ENCODE measurements around the gene ADAM12.

ADAM12 gene

DNA sequence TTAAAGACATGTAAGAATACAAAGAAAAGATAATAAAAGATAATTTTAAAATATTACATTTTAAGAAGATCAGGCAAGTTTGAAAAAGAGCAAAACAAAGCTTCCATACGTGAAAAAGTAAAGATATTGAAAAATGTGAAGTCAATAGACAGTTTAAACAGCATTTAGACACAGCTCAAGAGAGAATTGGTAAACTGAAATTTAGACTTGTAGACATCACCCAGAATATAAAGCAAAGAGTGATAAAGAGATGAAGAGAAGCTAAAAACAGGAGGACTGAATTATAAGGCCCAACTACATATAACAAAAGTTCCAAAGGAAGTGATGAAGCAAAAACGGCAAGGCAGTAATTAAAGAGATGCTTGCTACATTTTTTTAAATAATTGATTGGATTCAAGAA, 13.8 kb downstream of the ADAM12 start:
- TF ChIP-seq, protein P1, sequence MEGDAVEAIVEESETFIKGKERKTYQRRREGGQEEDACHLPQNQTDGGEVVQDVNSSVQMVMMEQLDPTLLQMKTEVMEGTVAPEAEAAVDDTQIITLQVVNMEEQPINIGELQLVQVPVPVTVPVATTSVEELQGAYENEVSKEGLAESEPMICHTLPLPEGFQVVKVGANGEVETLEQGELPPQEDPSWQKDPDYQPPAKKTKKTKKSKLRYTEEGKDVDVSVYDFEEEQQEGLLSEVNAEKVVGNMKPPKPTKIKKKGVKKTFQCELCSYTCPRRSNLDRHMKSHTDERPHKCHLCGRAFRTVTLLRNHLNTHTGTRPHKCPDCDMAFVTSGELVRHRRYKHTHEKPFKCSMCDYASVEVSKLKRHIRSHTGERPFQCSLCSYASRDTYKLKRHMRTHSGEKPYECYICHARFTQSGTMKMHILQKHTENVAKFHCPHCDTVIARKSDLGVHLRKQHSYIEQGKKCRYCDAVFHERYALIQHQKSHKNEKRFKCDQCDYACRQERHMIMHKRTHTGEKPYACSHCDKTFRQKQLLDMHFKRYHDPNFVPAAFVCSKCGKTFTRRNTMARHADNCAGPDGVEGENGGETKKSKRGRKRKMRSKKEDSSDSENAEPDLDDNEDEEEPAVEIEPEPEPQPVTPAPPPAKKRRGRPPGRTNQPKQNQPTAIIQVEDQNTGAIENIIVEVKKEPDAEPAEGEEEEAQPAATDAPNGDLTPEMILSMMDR (IDR thresholded peaks at IDR 0.05; ENCODE audit: low read depth, low read length, missing control alignments): no peak
- H3K4me3 ChIP-seq (ENCODE audit: low read depth, low read length): no peak overlapping the region
- no peak for DNase-seq (ENCODE audit: low read depth)

DNA sequence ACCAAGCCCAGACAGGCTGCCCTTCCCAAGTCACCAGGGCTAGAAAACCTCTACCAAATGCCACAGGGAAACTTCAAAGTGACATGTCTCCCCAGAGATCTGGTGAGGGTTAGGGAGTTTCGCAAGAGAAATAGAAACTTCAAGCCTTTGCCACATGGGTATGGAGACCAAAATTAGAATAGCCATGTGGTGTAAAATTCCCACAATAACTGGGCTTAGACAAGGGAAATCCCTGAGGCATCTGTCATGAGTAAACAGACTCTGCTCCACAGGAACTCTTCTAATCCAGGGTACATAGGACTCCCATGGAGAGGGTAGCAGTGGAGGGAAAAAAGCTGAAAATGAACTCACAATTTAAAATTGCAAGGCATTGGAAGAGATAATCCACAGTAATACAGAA, 14.3 kb downstream of the ADAM12 start:
- no peak overlapping the region for H3K4me3 ChIP-seq (ENCODE audit: low read depth, low read length)
- TF ChIP-seq, protein P1 (IDR thresholded peaks at IDR 0.05; ENCODE audit: low read depth, low read length, missing control alignments): no peak
- no peak for DNase-seq (ENCODE audit: low read depth)

DNA sequence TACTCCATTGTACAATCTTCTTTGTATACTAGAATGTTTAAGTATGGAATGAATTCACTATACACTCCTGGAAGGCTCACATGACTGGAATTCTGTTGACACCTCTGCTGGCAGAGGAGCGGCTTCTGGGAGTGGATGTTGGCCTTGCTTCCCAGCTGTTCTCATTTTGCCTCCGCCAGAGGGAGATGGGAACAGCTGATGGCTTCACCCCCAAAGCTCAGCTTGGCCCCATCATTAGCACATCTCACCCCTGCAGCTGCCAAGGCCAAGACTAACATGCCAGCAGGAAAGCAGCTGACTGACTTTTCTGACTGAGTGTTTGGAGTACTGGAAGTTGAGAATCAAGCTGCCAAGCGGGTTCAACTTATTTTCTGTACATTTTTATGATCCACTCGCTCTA, 15.1 kb downstream of the ADAM12 start:
- no peak for DNase-seq (ENCODE audit: low read depth)
- no peak overlapping the region for H3K4me3 ChIP-seq (ENCODE audit: low read depth, low read length)
- TF ChIP-seq, protein P1 (IDR thresholded peaks at IDR 0.05; ENCODE audit: low read depth, low read length, missing control alignments): no peak

DNA sequence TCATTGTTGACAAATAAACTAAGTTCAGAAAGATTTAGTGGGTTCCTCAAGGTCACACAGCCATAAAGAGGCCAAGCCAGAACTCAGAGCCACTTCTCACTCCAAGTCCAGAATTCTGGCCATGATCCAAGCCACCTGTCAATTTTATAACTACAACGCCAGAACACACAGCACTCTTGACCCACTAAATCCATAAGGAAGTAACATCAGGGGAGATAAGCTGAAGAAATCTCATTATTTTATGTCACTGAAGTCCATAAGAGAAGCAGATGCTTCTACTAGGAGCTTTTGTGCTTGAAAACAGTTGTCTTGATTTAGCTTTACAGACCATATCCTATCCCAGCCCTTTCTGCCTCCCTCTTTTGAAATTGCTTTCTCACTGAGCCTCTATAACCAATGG, 15.9 kb downstream of the ADAM12 start:
- TF ChIP-seq, protein P1 (IDR thresholded peaks at IDR 0.05; ENCODE audit: low read depth, low read length, missing control alignments): no peak
- DNase-seq (ENCODE audit: low read depth): no peak

DNA sequence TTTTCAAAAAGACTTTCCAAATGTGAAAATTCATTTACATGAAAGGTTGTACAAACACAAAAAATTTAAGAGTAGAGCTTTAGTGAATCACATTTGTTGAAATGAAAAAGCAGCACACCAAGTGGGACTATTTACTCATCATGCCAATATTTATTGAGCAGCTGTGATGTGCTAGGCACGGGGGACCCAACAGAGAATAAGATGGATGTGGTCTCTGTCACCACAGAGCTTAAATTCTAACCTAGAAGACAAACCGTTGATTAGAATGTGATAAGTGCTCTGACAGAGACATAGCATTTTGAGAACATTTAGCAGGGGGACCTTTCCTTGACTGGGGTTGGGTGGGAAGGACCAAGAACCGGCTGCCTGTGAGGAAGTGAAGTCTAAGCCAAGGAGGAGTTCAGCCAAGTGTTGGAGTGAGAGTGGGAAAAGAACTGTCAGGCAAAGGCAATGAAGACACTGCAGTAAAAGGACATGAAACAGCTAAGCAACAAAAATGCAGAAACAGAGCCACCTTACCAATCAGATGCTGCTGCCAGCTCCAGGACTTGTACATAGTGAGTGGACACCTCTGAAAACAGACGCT, 19.1 kb downstream of the ADAM12 start:
- TF ChIP-seq, protein P1 (IDR thresholded peaks at IDR 0.05; ENCODE audit: low read depth, low read length, missing control alignments): no peak
- no peak for DNase-seq (ENCODE audit: low read depth)
- H3K4me3 ChIP-seq (ENCODE audit: low read depth, low read length): no peak overlapping the region

More for the DNA sequence above, 15.9 kb downstream of the ADAM12 start:
- no peak overlapping the region for H3K4me3 ChIP-seq (ENCODE audit: low read depth, low read length)

DNA sequence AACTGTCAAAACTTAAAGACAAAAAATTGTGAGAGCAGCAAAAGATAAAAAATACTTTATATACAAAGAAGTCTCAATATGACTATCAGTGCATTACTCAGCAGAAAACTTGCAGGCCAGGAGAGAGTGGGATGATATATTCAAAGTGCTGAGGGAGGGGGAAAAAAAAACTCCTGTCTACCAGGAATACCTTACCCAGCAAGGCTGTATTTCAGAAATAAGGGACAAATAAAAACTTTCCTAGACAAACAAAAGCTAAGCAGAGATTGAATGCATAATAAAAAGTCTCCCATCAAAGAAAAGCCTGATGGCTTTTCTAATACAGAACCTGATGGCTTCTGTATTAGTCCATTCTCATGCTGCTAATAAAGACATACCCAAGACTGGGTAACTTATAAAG, 31.1 kb downstream of the ADAM12 start:
- DNase-seq (ENCODE audit: low read depth): no peak
- TF ChIP-seq, protein P1 (IDR thresholded peaks at IDR 0.05; ENCODE audit: low read depth, low read length, missing control alignments): no peak
- no peak overlapping the region for H3K4me3 ChIP-seq (ENCODE audit: low read depth, low read length)

DNA sequence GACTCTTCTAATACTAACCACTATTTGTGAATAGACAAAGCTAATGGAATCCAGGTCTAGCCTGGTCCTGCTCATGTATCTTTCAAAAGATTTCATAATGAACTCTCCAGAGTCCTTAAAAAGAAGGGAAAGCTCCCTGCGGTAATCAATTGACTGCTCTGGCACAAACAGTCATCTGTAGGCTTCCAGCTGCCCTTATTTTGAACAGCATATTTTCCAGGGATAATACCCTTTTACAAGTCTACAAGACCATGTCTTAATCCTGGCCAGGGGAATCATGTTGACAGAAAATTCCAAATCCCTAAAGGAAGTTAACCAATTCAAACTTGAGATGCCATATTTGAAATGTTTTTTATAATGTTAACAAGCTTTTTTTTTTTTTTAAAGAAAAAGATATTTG, 34.6 kb downstream of the ADAM12 start:
- no peak for DNase-seq (ENCODE audit: low read depth)
- no peak overlapping the region for H3K4me3 ChIP-seq (ENCODE audit: low read depth, low read length)

More for the DNA sequence above, 34.6 kb downstream of the ADAM12 start:
- TF ChIP-seq, protein P1 (IDR thresholded peaks at IDR 0.05; ENCODE audit: low read depth, low read length, missing control alignments): no peak
